ENCODE measurements around the gene ZNF683.

ZNF683 gene

DNA sequence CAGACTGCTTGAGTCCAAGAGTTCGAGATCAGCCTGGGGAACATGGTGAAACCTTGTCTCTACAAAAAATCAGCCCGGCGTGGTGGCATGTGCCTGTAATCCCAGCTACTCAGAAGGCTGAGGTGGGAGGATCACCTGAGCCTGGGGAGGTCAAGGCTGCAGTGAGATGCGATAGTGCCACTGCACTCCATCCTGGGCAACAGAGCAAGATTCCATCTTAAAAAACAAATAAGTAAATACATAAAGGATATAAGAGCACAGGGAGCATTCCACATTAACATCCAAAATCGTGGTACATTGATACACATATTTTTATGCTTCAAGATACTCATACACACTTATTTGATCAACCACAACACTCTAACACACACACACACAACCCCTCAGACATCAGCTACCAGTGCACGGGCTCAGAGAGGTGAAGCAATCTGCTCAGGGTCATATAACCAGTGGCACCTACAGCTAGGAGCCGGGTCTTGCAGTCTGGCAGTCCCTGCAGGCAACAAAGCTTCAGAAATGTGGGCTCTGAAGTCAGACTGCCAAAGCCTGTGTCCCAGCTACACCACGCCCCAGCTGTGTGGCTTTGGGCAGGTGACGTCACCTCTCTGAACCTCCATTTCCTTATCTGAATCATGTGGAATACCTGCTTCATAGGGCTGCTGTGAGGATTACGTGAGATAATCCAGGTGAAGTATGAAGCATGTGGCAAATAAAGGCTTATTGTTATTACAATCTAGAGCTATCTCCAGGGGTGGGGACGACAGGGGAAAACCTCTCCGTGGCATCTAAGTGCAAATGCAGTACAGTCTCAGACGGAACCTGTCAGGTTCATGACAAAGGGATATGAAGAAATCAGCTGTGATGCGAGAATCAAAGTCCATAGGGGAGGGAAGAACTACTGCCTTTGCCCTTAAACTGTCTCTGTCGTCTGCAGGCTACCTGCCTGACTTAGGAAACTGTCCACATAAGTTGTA, 13.9 kb downstream of the ZNF683 start:
- DNase-seq: peak in 1 of 2 experiments; percentile 15
- TF ChIP-seq GATA1 (IDR thresholded peaks at IDR 0.05; ENCODE audit: low read depth, low read length) (no peak), POLR2A (IDR thresholded peaks at IDR 0.05; ENCODE audit: low read length) (no peak)

DNA sequence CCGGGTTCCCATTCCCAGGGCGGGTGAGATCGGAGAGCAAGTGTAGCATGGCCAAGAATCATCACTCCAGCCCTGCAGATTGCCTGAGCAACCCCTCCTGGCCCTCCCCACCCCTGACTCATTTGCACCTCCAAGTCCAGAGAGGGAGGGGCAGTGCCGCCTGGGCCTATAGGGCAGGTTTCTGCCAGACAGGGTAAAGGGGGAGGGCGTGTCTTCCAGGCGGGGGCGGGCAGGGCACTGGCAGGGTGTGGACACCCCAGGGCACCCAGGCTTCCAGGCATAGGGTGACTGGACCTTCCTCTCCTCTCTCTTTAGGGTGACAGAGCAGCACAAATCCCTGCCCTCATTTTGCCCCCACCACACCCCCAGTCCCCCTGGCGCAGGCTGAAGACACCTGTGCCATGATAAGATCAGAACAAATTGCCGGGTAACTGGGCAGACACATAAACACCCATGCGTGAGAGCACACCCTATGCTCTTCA, 15.4 kb downstream of the ZNF683 start:
- DNase-seq: no peak
- TF ChIP-seq POLR2A (IDR thresholded peaks at IDR 0.05; ENCODE audit: low read length) (no peak), GATA1 (IDR thresholded peaks at IDR 0.05; ENCODE audit: low read depth, low read length) (no peak)

DNA sequence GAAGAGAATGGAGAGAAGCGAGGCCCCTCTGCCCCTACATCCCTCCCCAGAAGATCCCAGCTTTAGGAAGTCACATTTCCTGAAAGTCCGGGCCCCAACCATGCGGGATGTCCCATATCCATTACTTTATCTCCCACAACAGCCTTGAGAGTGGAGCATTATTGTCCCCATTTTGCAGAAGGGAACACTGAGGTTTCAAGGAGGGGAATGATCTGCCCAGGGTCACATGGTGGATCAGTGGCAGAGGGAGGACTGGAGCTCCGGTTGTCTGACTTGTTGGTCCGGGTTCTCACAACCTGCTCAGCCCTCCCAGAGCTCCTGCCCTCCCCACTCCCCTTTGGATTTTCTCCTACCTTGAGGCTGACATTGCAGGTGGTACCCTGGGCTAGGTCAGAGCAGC, 16.4 kb downstream of the ZNF683 start:
- no peak for DNase-seq
- TF ChIP-seq GATA1 (IDR thresholded peaks at IDR 0.05; ENCODE audit: low read depth, low read length) (no peak), POLR2A (IDR thresholded peaks at IDR 0.05; ENCODE audit: low read length) (no peak)

DNA sequence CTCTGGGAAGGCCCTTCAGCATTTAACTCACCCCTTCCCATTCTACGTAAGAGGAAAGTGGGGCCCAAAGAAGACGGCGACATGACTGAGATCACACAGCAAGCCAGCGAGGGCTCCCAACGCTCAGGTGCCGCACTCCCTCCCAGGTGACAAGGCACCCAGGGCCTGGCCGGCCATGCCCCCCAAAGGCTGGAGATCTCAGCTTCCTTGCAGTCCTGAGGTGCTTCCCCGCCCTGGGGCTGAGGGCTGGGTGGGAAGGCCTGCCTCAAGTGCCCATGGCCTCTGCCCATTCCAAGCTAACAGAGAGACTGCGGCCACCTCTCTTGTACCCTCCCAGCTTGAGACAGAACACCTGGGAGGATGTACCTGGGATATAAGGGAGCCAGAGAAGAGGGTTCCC, 17.6 kb downstream of the ZNF683 start:
- no peak for DNase-seq

DNA sequence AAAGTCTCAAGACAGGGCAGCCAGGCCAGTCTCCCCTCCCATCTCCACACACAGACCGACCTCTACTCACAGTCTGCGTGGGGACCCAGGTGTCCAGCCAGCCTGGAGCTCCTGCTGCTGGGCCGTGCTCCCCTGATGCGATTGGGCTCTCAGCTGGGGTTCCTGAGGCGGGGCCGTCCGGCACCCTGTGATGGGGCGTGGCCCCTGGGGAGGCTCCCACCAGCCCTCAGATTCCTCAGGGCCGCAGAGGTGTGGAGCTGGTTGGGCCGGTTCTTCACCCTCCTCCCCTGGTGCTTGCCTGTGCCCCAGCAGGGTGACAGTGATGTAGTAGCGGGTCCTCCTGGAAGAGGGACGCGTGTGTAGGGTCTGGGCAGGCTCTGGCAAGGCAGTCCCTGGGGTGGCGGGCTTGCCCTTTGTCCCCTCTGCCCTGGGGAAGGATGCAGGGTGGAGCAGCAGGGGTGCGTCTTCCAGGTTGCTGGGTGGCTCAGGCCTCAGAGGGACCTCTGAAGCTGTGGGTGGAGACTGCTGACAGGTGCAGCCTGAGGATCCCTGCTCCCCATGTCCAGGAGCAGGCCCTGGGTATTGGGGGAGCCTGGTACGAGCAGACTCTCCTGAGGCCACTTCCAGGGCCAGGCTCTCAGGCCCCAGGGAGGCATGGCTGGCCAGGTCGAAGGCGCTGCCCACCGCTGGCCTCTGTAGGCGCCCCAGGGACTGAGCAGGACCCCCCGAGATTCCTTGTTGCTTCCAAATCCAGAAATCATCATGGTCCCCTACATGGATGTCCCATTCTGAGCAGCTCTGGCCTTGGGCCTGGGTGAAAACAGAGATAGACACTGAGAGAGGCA, 18.4 kb downstream of the ZNF683 start, which contains the start of gene CRYBG2:
Gene CRYBG2 (minus strand): TSS at position 155 of the 845 bp plus-strand sequence. CDS start 7,473 bp downstream, outside the sequence.
- TF ChIP-seq POLR2A (IDR thresholded peaks at IDR 0.05; ENCODE audit: low read length): no peak
- no peak for TF ChIP-seq GATA1 (IDR thresholded peaks at IDR 0.05; ENCODE audit: low read depth, low read length)
- no peak for DNase-seq

More for the DNA sequence above, 17.6 kb downstream of the ZNF683 start:
- TF ChIP-seq POLR2A (IDR thresholded peaks at IDR 0.05; ENCODE audit: low read length): no peak
- TF ChIP-seq GATA1 (IDR thresholded peaks at IDR 0.05; ENCODE audit: low read depth, low read length): no peak

DNA sequence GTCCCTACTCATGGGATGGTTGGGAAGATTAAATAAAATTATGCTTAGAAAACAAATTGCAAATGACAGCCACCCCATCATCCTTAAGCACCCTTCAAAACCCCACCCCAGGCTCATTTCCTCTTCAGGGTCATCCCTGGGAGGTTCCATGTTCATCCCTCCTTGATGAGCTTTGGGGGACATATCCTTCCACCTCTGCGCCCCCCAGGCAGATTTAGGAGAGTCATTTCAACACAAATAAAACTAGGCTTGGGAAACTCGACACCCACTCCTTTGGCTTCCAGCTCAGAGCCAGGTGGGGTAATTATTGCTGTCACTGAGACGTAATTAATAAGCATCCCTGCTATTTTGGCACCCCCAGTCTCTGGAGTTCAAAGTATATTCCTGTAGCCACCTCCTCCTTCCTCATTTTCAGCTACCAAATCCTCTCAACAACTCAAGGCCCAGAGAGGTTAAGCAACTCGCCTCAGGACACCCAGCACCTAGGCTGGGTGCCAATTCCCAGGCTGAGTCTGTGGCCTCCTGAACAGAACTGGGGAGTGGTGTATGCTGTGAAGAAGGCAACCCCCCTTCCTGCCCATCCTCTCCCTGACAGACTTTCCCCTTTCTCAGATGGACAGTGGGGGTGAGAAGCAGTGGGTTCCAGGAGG, 19.2 kb downstream of the ZNF683 start:
- DNase-seq: no peak
- TF ChIP-seq GATA1 (IDR thresholded peaks at IDR 0.05; ENCODE audit: low read depth, low read length) (no peak), POLR2A (IDR thresholded peaks at IDR 0.05; ENCODE audit: low read length) (no peak)

DNA sequence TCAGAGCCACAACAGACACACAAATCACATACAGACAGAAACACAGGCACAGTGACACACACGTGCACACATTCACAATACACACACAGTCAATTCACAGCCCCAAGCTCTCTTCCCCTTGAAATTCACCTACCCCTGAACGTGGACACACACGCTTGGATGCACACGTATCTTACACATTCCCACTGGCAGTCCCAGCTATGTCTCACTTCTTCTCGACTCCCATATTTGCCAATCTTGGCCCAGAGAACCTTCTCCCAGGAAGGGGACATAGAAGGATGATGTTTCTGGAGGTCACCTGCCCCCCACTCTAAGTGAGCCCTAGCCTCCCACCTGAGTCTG, 20.2 kb downstream of the ZNF683 start:
- TF ChIP-seq GATA1 (IDR thresholded peaks at IDR 0.05; ENCODE audit: low read depth, low read length) (no peak), POLR2A (IDR thresholded peaks at IDR 0.05; ENCODE audit: low read length) (no peak)
- no peak for DNase-seq

DNA sequence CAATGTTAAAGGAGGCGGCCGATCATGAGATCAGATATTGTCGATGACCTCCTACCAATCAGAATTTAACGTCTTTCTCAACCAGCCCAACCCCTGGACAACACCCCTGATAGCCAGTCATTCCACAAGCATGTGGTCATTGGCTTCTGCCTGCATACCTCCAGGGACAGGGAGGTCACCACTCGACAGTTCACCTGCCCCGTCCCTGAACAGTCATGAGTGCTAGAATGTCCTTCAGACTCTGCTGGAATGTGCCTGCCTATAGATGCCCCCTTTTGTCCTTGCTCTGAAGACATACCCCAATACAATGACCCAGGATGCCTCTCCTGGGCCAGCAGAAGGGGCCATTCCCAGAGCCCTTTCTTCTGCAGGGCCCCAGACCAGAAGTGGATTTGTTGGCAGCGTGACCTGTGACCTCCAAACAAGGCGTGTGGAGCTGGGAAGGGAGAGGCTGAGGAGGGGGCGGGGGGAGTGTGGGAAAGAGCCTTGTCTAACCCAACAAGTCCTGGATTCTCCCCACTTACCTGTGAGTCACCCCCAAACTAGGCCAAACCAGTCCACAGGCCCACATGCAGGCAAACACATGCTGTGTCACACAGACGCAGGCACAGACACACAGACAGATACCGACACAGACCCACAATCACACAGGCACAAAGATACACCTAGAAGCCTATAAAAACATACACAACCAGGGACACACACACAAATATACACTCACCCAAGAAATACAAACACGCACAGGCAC, 20.8 kb downstream of the ZNF683 start:
- no peak for TF ChIP-seq GATA1 (IDR thresholded peaks at IDR 0.05; ENCODE audit: low read depth, low read length)
- no peak for TF ChIP-seq POLR2A (IDR thresholded peaks at IDR 0.05; ENCODE audit: low read length)
- no peak for DNase-seq

DNA sequence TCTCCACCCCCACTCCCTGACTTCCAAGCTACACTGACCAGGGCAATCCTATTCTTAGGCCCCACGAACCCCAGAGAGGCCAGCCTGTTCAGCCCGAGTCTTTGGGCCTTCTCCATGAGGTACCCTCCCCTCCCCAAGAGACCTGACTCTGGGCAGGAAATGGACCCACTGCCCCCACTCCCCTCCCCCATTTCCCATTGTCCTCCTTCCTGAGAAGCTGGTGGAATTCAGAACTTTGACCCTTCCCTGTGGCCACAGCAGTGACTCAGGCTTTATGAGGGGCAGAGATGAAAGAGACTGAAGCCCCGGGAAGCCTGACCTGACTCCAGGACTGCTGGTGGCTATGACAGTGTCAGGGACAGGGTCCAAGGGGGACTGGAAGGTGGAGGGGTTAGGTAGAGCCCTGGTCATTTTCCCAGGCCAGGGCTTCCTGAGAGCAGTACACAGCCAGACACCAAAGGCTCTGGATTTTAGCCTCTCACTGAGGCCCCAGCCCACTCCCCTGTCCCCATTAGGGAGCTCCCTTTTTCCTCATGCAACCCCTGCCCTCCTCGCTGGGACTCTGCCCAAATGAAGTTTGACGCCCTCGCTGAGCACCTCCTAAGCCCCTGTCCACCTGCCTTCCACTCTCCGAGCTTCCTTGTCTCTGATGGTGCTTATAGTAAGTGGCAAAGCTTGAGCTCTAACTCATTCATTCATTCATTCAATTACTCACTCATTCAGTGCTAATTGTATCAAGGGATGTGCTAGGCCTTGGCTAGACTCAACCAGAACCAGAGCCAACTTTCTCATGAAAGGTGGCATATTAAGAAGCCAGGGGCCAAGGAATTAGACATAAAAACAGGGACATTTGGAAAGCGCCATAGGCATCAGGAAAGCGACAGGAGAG, 21.6 kb downstream of the ZNF683 start:
- DNase-seq: no peak
- TF ChIP-seq GATA1 (IDR thresholded peaks at IDR 0.05; ENCODE audit: low read depth, low read length): no peak
- no peak for TF ChIP-seq POLR2A (IDR thresholded peaks at IDR 0.05; ENCODE audit: low read length)

DNA sequence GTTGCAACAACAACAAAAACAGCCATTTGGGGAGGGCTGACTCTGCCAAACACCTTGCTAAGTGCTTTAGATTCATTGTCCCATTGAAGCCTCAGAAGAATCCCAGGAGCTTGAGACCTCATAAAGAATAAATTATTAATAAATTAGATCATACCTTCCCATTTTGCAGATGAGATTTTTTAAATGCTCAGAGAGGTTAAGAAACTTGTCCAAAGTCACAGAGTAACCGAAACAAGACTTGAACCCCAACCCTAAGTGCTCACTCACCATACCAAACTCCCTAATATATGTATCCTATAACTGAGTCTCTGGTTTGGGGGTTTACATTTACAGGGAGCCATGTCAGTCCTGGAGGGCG, 22.2 kb downstream of the ZNF683 start:
- TF ChIP-seq GATA1 (IDR thresholded peaks at IDR 0.05; ENCODE audit: low read depth, low read length): no peak
- no peak for TF ChIP-seq POLR2A (IDR thresholded peaks at IDR 0.05; ENCODE audit: low read length)
- DNase-seq: no peak

DNA sequence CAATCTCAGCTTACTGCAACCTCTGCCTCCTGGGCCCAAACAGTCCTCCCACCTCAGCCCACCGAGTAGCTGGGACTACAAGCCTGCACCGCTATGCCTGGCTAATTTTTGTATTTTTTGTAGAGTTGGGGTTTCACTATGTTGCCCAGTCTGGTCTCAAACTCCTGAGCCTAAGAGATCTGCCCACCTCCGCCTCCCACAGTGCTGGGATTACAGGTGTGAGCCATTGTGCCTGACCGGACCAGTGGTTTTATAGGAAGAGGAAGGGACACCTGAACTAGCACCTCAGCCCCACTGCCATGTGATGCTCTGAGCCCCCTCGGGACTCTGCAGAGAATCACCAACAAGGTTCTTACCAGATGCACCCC, 22.7 kb downstream of the ZNF683 start:
- TF ChIP-seq POLR2A (IDR thresholded peaks at IDR 0.05; ENCODE audit: low read length) (no peak), GATA1 (IDR thresholded peaks at IDR 0.05; ENCODE audit: low read depth, low read length) (no peak)
- no peak for DNase-seq

DNA sequence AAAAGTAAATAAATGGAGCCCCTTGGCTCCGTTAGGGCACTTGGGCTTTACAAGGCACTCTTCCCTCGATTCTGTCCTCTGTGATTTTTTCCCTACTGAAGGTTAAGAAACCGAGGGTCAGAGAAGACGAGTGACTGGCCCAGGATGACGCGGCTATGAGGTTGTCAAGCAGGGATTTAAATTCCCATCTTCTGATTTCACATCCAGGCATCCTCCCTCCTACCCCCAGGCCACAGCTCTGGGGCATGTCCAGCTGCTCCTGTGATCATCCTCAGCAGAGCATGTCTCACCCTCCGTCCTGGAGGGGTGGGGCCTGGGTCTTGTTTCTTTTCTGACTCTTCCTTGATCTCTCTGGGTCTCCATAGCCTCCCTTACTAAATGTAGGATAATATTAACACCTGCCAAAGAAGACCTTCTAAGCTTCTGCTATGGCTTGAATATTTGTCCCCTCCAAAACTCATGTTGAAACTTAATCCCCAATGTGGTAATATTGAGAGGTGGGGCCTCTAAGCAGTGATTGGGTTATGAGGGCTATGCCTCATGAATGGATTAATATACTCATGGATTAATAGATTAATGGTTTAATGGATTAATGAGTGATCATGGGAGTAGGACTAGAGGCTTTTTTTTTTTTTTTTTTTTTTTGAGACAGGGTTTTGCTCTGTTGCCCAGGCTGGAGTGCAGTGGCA, 23.2 kb downstream of the ZNF683 start:
- TF ChIP-seq GATA1 (IDR thresholded peaks at IDR 0.05; ENCODE audit: low read depth, low read length) (no peak), POLR2A (IDR thresholded peaks at IDR 0.05; ENCODE audit: low read length) (no peak)
- no peak for DNase-seq

Measured in erythroblast (primary cell).